ENCODE data around the gene ZNF613. TPM values are rescaled to one million over a fixed set of nuclear protein-coding genes. Genes with fewer than 3 reads are reported as not detected.
A peak's percentile ranks its signal among the peaks of the same experiment; 100 is the strongest.

ZNF613 gene
- total RNA-seq, 2 donors from 2014 or later = 2.0 to 2.2 TPM

DNA sequence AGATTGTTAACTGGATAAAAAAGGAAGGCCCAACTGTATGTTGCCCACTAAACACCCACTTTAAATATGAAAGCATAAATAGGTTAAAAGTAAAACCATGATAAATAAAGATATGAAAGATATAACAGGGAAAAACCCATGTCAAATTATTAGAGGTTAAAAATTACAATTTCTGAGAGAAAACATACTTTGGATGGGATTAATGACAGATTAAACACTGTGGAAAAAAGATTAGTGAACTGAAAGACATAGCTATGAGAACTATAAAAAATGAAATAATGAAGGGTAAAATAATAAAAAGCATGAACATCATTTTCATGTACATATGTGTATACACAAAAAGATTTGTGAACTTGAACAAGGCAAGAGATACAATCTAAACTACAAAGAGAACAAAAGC lies 37.3 kb upstream of the ZNF613 start:
- H3K27ac ChIP-seq = no peak overlapping the region
- TF ChIP-seq, protein P1, sequence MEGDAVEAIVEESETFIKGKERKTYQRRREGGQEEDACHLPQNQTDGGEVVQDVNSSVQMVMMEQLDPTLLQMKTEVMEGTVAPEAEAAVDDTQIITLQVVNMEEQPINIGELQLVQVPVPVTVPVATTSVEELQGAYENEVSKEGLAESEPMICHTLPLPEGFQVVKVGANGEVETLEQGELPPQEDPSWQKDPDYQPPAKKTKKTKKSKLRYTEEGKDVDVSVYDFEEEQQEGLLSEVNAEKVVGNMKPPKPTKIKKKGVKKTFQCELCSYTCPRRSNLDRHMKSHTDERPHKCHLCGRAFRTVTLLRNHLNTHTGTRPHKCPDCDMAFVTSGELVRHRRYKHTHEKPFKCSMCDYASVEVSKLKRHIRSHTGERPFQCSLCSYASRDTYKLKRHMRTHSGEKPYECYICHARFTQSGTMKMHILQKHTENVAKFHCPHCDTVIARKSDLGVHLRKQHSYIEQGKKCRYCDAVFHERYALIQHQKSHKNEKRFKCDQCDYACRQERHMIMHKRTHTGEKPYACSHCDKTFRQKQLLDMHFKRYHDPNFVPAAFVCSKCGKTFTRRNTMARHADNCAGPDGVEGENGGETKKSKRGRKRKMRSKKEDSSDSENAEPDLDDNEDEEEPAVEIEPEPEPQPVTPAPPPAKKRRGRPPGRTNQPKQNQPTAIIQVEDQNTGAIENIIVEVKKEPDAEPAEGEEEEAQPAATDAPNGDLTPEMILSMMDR (IDR thresholded peaks at IDR 0.05) = no peak
- no peak overlapping the region for H3K4me3 ChIP-seq
- H3K27me3 ChIP-seq (replicated peaks; ENCODE audit: insufficient read depth) = no peaks in the 10 kb centered on the region
- DNase-seq (ENCODE audit: low spot score) = no peak
- peaks cover 48% of the 10 kb centered on the region for H3K36me3 ChIP-seq
- H3K4me1 ChIP-seq (ENCODE audit: control insufficient read depth in 1 of 2, low read depth in 2 of 2) = peaks cover 0 to 7% of the 10 kb centered on the region in 2 donors
- ATAC-seq (ENCODE audit: insufficient number of reproducible peaks, low FRiP score, low read depth) = no peak
- peaks cover 60% of the 10 kb centered on the region for H3K9me3 ChIP-seq

DNA sequence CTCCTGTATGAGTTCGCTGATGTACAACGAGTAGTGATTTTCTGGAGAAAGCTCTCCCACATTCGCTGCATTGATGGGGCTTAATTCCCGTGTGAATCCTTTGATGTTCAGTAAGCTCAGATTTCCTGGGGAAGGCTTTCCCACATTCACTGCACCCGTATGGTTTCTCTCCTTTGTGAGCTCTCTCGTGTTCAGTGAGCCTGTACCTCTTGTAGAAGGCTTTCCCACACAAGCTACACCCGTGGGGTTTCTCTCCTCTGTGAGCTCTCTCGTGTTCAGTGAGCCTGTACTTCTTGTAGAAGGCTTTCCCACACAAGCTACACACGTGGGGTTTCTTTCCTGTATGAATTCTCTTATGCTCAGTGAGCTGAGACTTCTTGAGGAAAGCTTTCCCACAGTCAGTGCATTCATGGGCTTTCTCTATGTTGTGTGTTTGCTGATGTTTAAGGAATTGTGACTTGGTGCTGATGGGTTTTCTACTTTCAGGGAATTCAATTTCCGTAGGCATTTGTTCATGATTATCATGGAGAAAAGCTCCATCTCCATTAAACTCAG lies 36.0 kb upstream of the ZNF613 start:
- no peak overlapping the region for H3K4me3 ChIP-seq
- peaks cover 61% of the 10 kb centered on the region for H3K36me3 ChIP-seq
- DNase-seq (ENCODE audit: low spot score) (no peak), ATAC-seq (ENCODE audit: insufficient number of reproducible peaks, low FRiP score, low read depth) (no peak)
- TF ChIP-seq, protein P1 (IDR thresholded peaks at IDR 0.05) = no peak
- H3K9me3 ChIP-seq = peaks cover 64% of the 10 kb centered on the region
- no peak overlapping the region for H3K27ac ChIP-seq
- H3K4me1 ChIP-seq (ENCODE audit: control insufficient read depth in 1 of 2, low read depth in 2 of 2) = peaks cover 0 to 7% of the 10 kb centered on the region in 2 donors
- no peaks in the 10 kb centered on the region for H3K27me3 ChIP-seq (replicated peaks; ENCODE audit: insufficient read depth)

DNA sequence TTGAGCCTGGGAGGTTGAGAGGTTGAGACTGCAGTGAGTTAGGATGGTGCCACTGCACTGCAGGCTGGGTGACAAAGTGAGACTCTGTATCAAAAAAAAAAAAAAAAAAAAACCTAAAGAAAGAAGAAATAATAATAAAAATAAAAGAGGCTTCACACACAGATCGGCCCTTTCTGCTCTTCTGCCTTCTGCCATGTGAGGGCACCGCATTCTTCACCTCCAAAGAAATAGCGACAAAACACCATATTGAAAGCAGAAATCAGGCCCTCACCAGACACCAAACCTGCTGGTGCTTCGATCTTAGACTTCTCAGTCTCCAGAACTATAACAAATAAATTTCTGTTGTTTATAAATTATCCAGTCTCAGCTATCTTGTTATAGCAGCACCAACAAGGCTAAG lies 25.4 kb upstream of the ZNF613 start:
- Histone ChIP-seq H3K4me3 (no peak overlapping the region), H3K4me1 (ENCODE audit: control insufficient read depth in 1 of 2, low read depth in 2 of 2) (peaks cover 6 to 14% of the 10 kb centered on the region in 2 donors), H3K27ac (no peak overlapping the region), H3K27me3 (replicated peaks; ENCODE audit: insufficient read depth) (no peaks in the 10 kb centered on the region), H3K9me3 (peaks cover 34% of the 10 kb centered on the region), H3K36me3 (peaks cover 34% of the 10 kb centered on the region)
- TF ChIP-seq, protein P1 (IDR thresholded peaks at IDR 0.05) = no peak
- no peak for DNase-seq (ENCODE audit: low spot score)
- no peak for ATAC-seq (ENCODE audit: insufficient number of reproducible peaks, low FRiP score, low read depth)

DNA sequence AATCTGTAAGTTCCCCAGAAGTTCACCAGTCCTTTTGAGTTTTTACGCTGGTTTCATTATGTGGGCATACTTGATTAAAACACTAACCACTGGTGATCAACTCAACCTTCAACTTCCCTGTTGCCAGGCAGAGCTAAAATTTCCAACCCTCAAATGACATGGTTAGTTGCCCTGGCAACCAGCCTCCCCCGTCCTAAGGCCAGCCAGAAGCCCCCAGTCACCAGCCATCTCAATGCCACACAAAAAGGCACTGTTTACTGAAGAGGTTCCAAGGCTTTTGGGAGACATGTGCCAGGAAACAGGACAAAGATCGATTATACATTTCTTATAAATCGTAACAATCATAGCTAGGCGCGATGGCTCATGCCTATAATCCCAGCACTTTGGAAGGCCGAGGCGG lies 24.1 kb upstream of the ZNF613 start:
- ATAC-seq (ENCODE audit: insufficient number of reproducible peaks, low FRiP score, low read depth) = no peak
- H3K27me3 ChIP-seq (replicated peaks; ENCODE audit: insufficient read depth) = no peaks in the 10 kb centered on the region
- peaks cover 25% of the 10 kb centered on the region for H3K9me3 ChIP-seq
- peaks cover 21% of the 10 kb centered on the region for H3K36me3 ChIP-seq
- no peak for DNase-seq (ENCODE audit: low spot score)
- TF ChIP-seq, protein P1 (IDR thresholded peaks at IDR 0.05) = no peak
- peak overlapping the region; percentile 79 for H3K4me3 ChIP-seq
- H3K4me1 ChIP-seq (ENCODE audit: control insufficient read depth in 1 of 2, low read depth in 2 of 2) = peaks cover 6 to 14% of the 10 kb centered on the region in 2 donors
- H3K27ac ChIP-seq = no peak overlapping the region

DNA sequence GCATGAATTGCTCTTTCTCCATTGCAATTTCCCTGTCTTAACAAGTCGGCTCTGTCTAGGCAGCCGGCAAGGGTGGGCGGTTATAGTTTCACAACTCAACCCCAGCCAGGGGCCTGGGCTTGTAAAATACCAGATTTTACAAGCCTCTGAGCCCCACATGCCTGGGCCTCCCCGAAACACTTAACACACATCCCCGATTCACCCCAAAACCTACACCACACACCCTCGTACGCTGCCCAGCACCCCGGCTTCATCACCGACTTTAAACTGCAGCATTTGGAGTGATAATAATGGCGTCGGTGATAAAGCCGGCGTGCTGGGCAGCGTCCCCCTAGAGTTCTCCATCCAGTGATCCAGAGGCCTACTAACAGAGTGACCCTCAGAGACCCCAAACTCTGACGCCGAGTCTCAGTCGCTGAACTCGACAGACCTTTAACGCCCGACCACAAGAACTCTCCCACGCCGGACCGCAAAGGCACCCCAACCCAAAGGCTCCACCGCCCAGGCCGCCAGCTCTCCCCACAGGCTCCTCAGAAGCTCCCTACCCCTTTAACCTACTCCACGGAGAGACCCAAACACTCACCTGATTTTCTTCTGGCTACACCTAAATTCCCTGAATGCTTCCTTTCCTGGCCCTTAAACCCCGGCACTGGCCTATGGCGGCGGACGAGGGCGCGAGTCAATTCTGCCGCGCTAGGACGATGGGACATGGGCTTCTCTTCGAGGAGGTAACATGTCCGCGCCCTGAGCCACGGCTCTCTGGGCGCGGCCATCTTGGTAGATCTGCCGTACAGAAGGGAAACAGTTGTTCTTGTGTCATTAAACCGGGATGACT lies 22.7 kb upstream of the ZNF613 start, which contains the start of gene ZNF649:
Gene ZNF649 (minus strand): TSS at position 687 of the 835 bp plus-strand sequence. CDS start 4,910 bp downstream, outside the sequence.
- peak; percentile 65 for ATAC-seq (ENCODE audit: insufficient number of reproducible peaks, low FRiP score, low read depth)

More for the DNA sequence above, 22.7 kb upstream of the ZNF613 start, which contains the start of gene ZNF649:
- Histone ChIP-seq H3K27me3 (replicated peaks; ENCODE audit: insufficient read depth) (no peaks in the 10 kb centered on the region), H3K4me3 (peak within 1 kb of the TSS; percentile 79), H3K36me3 (peaks cover 9% of the 10 kb centered on the region), H3K9me3 (peaks cover 21% of the 10 kb centered on the region), H3K4me1 (ENCODE audit: control insufficient read depth in 1 of 2, low read depth in 2 of 2) (peaks cover 6 to 14% of the 10 kb centered on the region in 2 donors), H3K27ac (peak within 1 kb of the TSS; percentile 67 to 68)
- TF ChIP-seq, protein P1 (IDR thresholded peaks at IDR 0.05) = no peak
- peak; percentile 29 for DNase-seq (ENCODE audit: low spot score)

Data from thoracic aorta (tissue), 2 donors.